ENCODE results near the gene JUNB. TPM values are rescaled to one million over a fixed set of nuclear protein-coding genes. Genes with fewer than 3 reads are reported as not detected.

The JUNB gene
- total RNA-seq, 1 experiment from 2014 or later = 49.7 TPM

DNA sequence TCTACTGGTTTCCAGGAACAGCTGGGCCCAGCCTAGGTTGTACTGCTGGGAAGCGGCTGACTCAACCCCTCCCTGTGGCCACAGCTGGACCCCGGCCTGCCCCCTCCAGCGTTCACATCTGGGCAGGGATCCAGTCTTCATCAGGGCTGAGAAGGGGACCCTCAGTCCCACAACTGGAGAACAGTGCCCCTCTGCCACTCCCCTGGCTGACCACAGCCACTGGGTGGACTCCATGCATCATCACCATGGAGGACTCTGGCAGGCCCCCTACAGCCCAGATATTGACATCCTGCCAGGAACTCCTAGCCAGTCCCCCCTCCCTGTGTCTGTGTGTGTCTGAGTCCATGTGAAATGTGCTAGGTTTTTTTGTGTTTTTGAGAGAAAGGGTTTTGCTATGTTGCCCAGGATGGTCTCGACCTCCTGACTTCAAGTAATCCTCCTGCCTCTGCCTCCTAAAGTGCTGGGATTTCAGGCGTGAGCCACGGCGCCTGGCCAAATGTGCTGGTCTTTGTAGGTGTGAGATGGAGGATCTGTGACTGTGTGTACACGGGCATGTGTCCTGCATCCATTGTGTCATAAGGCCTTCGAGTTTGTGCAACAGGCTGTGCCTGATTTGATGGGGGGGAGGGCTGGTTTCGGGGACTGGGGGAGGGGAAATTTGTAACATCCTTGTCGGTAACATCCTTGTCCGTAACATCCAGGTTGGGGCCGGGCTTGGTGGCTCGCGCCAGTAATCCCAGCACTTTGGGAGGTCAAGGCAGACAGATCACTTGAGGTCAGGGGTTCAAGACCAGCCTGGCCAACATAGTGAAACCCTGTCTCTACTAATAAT is 11.9 kb upstream of the JUNB start:
- Histone ChIP-seq H3K36me3 (ENCODE audit: control insufficient read depth, insufficient read depth, low read length) (no peaks in the 10 kb centered on the region), H3K4me1 (ENCODE audit: control insufficient read depth, insufficient read depth, low read length) (peaks cover 24% of the 10 kb centered on the region), H3K9me3 (ENCODE audit: control insufficient read depth, insufficient read depth, low read depth, low read length) (no peaks in the 10 kb centered on the region), H3K27me3 (ENCODE audit: control insufficient read depth, insufficient read depth, low read length) (no peaks in the 10 kb centered on the region), H3K27ac (ENCODE audit: low read length) (peak overlapping the region; percentile 87), H3K4me3 (ENCODE audit: low read depth in 2 of 2, low read length in 2 of 2) (peak overlapping the region; percentile 53 to 81; a peak in 3 of 4 replicates)
- intact Hi-C loops (cut with micrococcal nuclease; ENCODE audit: unreplicated experiment) = no loop called here
- DNase-seq (ENCODE audit: low read depth, low spot score) = no peak
- in situ Hi-C loops (cut with HindIII; ENCODE audit: low pct_unique_long_range_greater_than_20kb, low sequenced_read_pairs) = no loop called here
- BruUV-seq (replicated peaks) = no TSS peak
- no peak for ATAC-seq
- ChIA-PET CTCF (no interaction called here), POLR2A (interaction anchor here (1.2 to 2.7 kb wide), 2 partner anchors 10 to 13 kb away, joined by 3 to 16 read pairs; partner anchors contain the start of gene JUNB)
- TF ChIP-seq TCF7L2 (IDR thresholded peaks at IDR 0.05; ENCODE audit: low read depth, low read length) = no peak
- TF ChIP-seq, protein P1, sequence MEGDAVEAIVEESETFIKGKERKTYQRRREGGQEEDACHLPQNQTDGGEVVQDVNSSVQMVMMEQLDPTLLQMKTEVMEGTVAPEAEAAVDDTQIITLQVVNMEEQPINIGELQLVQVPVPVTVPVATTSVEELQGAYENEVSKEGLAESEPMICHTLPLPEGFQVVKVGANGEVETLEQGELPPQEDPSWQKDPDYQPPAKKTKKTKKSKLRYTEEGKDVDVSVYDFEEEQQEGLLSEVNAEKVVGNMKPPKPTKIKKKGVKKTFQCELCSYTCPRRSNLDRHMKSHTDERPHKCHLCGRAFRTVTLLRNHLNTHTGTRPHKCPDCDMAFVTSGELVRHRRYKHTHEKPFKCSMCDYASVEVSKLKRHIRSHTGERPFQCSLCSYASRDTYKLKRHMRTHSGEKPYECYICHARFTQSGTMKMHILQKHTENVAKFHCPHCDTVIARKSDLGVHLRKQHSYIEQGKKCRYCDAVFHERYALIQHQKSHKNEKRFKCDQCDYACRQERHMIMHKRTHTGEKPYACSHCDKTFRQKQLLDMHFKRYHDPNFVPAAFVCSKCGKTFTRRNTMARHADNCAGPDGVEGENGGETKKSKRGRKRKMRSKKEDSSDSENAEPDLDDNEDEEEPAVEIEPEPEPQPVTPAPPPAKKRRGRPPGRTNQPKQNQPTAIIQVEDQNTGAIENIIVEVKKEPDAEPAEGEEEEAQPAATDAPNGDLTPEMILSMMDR (IDR thresholded peaks at IDR 0.05) = no peak
- no peak for TF ChIP-seq SIN3A (IDR thresholded peaks at IDR 0.05; ENCODE audit: borderline replicate concordance, insufficient read depth, low read depth, low read length)
- no peak for TF ChIP-seq POLR2AphosphoS5 (IDR thresholded peaks at IDR 0.05; ENCODE audit: low read depth, low read length)
- TF ChIP-seq, protein P2, sequence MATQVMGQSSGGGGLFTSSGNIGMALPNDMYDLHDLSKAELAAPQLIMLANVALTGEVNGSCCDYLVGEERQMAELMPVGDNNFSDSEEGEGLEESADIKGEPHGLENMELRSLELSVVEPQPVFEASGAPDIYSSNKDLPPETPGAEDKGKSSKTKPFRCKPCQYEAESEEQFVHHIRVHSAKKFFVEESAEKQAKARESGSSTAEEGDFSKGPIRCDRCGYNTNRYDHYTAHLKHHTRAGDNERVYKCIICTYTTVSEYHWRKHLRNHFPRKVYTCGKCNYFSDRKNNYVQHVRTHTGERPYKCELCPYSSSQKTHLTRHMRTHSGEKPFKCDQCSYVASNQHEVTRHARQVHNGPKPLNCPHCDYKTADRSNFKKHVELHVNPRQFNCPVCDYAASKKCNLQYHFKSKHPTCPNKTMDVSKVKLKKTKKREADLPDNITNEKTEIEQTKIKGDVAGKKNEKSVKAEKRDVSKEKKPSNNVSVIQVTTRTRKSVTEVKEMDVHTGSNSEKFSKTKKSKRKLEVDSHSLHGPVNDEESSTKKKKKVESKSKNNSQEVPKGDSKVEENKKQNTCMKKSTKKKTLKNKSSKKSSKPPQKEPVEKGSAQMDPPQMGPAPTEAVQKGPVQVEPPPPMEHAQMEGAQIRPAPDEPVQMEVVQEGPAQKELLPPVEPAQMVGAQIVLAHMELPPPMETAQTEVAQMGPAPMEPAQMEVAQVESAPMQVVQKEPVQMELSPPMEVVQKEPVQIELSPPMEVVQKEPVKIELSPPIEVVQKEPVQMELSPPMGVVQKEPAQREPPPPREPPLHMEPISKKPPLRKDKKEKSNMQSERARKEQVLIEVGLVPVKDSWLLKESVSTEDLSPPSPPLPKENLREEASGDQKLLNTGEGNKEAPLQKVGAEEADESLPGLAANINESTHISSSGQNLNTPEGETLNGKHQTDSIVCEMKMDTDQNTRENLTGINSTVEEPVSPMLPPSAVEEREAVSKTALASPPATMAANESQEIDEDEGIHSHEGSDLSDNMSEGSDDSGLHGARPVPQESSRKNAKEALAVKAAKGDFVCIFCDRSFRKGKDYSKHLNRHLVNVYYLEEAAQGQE (IDR thresholded peaks at IDR 0.05; ENCODE audit: insufficient read depth in 1 of 2, low read depth in 2 of 2, low read length in 1 of 2) = no peak

DNA sequence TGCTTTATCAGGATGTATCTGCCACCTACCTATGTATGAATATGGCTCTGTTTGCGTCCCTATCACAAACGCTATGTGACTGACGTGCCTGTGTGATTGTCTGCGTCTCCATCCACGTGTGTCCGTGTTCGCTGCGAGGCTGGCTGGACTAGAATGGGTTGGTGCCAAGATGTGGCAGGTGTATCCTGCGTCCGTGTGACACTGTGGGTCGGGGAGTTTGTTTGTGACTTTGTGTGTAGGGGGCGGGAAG is 9.2 kb upstream of the JUNB start:
- no peak for DNase-seq (ENCODE audit: low read depth, low spot score)
- Histone ChIP-seq H3K27ac (ENCODE audit: low read length) (peak overlapping the region; percentile 73), H3K4me1 (ENCODE audit: control insufficient read depth, insufficient read depth, low read length) (peaks cover 46% of the 10 kb centered on the region), H3K36me3 (ENCODE audit: control insufficient read depth, insufficient read depth, low read length) (no peaks in the 10 kb centered on the region), H3K4me3 (ENCODE audit: low read depth in 2 of 2, low read length in 2 of 2) (peak overlapping the region; percentile 45 to 47), H3K9me3 (ENCODE audit: control insufficient read depth, insufficient read depth, low read depth, low read length) (no peaks in the 10 kb centered on the region), H3K27me3 (ENCODE audit: control insufficient read depth, insufficient read depth, low read length) (no peaks in the 10 kb centered on the region)
- in situ Hi-C loops (cut with HindIII; ENCODE audit: low pct_unique_long_range_greater_than_20kb, low sequenced_read_pairs) (no loop called here), intact Hi-C loops (cut with micrococcal nuclease; ENCODE audit: unreplicated experiment) (no loop called here)
- no TSS peak for BruUV-seq (replicated peaks)
- ATAC-seq = no peak
- ChIA-PET POLR2A (interaction anchor here (0.6 kb wide), 1 partner anchor 13 kb away, joined by 7 read pairs; no protein-coding TSS in a partner anchor), CTCF (interaction anchor here (0.8 kb wide), 1 partner anchor 18 kb away, joined by 4 read pairs; no protein-coding TSS in a partner anchor)
- TF ChIP-seq, protein P1 (IDR thresholded peaks at IDR 0.05) = no peak
- TF ChIP-seq SIN3A (IDR thresholded peaks at IDR 0.05; ENCODE audit: borderline replicate concordance, insufficient read depth, low read depth, low read length) = no peak
